ENCODE measurements around the gene PTGR3.

Gene PTGR3

DNA sequence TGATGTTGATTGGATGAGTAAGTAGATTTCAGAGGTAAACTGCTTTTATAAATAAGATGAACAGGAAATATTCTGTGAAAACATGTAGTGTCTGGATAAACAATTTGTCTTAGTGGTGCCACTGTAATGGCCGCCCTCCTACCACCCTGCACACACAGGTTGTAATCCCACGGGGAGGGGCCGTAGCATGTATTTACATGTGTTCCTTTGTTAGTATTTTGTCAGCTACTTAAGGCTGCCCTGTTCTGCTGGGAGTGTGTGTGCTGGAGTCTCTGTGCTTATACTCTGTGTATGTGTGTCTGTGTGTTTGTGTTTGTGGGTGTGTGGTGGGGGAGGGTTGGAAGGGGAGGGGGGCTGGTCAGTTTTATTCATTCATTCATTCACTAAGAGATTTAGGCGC, 6.7 kb upstream of the PTGR3 start:
- Histone ChIP-seq H3K9me3 (ENCODE audit: severe bottlenecking) (no peaks in the 10 kb centered on the region), H3K27me3 (ENCODE audit: insufficient read depth, low read depth, severe bottlenecking) (no peaks in the 10 kb centered on the region)
- TF ChIP-seq, protein P1, sequence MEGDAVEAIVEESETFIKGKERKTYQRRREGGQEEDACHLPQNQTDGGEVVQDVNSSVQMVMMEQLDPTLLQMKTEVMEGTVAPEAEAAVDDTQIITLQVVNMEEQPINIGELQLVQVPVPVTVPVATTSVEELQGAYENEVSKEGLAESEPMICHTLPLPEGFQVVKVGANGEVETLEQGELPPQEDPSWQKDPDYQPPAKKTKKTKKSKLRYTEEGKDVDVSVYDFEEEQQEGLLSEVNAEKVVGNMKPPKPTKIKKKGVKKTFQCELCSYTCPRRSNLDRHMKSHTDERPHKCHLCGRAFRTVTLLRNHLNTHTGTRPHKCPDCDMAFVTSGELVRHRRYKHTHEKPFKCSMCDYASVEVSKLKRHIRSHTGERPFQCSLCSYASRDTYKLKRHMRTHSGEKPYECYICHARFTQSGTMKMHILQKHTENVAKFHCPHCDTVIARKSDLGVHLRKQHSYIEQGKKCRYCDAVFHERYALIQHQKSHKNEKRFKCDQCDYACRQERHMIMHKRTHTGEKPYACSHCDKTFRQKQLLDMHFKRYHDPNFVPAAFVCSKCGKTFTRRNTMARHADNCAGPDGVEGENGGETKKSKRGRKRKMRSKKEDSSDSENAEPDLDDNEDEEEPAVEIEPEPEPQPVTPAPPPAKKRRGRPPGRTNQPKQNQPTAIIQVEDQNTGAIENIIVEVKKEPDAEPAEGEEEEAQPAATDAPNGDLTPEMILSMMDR (IDR thresholded peaks at IDR 0.05; ENCODE audit: low read depth, low read length): no peak

GRCh38 chr18:75214766-75215510, 6.0 kb upstream of the PTGR3 start:
- no peaks in the 10 kb centered on the region for H3K36me3 ChIP-seq
- H3K27me3 ChIP-seq (ENCODE audit: insufficient read depth, low read depth, severe bottlenecking): no peaks in the 10 kb centered on the region
- H3K4me3 ChIP-seq (ENCODE audit: low read depth, low read length): no peak overlapping the region
- TF ChIP-seq, protein P1 (IDR thresholded peaks at IDR 0.05; ENCODE audit: low read depth, low read length): no peak
- peak; percentile 44 for DNase-seq
- no peak overlapping the region for H3K27ac ChIP-seq
- H3K9me3 ChIP-seq (ENCODE audit: severe bottlenecking): no peaks in the 10 kb centered on the region

More for the DNA sequence above, 6.7 kb upstream of the PTGR3 start:
- no peak for DNase-seq
- Histone ChIP-seq H3K4me3 (ENCODE audit: low read depth, low read length) (no peak overlapping the region), H3K27ac (no peak overlapping the region), H3K36me3 (no peaks in the 10 kb centered on the region)

DNA sequence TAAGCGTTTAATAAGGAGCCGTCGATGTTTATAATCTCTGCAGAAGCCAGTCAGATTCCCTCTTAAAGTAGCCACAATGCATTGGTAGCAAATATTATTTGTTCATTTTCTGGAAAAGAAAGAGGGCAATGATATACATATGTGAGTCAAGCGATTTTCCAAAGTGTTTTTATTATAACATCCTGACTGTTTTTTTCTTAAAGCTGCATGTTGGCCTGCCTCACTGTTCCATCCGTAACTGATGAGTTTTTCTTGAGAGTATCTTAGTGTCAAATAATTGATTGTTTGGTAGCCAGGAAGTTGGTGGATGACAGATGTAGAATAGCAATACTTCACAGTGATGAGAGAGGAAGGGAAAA, 5.4 kb upstream of the PTGR3 start:
- Histone ChIP-seq H3K9me3 (ENCODE audit: severe bottlenecking) (no peaks in the 10 kb centered on the region), H3K36me3 (no peaks in the 10 kb centered on the region), H3K27ac (no peak overlapping the region), H3K27me3 (ENCODE audit: insufficient read depth, low read depth, severe bottlenecking) (no peaks in the 10 kb centered on the region), H3K4me3 (ENCODE audit: low read depth, low read length) (no peak overlapping the region)
- TF ChIP-seq, protein P1 (IDR thresholded peaks at IDR 0.05; ENCODE audit: low read depth, low read length): no peak
- no peak for DNase-seq

DNA sequence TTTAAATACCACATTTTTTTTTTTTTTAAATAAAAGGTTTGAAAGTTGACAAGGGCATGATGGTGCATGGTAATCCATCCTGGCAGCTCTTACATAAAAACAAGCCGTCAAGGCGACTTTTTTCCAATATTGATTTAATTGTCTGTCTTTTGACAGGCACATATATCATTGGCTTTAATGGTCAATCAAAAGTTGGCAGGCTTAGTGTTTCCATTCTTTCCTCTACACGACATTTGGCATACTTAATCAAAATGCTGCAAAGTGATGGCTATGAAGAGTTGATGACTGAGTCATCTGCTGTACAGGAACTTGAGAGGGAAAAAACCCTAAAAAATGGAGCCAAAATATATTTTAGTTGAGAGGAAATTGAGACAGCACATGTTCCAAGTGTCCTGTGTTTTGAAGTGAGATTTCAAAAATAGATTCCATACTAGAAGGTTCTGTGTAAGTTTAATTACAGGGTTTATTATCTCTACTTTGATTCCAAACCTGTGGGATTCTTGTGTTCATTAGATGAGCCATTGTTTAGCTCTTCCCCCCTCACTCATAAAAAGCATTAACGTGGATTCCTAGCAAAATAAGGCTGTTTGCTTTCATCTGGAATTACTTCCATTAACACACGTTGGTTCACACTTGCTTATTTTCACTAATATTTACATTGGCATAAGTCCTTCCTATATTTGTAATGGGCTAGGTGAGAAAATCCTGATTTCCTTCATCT, 4.8 kb upstream of the PTGR3 start:
- no peaks in the 10 kb centered on the region for H3K36me3 ChIP-seq
- TF ChIP-seq, protein P1 (IDR thresholded peaks at IDR 0.05; ENCODE audit: low read depth, low read length): no peak
- DNase-seq: no peak
- no peaks in the 10 kb centered on the region for H3K9me3 ChIP-seq (ENCODE audit: severe bottlenecking)
- no peak overlapping the region for H3K4me3 ChIP-seq (ENCODE audit: low read depth, low read length)
- no peaks in the 10 kb centered on the region for H3K27me3 ChIP-seq (ENCODE audit: insufficient read depth, low read depth, severe bottlenecking)
- H3K27ac ChIP-seq: no peak overlapping the region

- no peak for DNase-seq
- no peak overlapping the region for H3K27ac ChIP-seq
- H3K36me3 ChIP-seq: no peaks in the 10 kb centered on the region
- no peaks in the 10 kb centered on the region for H3K9me3 ChIP-seq (ENCODE audit: severe bottlenecking)
- peak overlapping the region; percentile 59 for H3K4me3 ChIP-seq (ENCODE audit: low read depth, low read length)
- no peaks in the 10 kb centered on the region for H3K27me3 ChIP-seq (ENCODE audit: insufficient read depth, low read depth, severe bottlenecking)
- TF ChIP-seq, protein P1 (IDR thresholded peaks at IDR 0.05; ENCODE audit: low read depth, low read length): no peak
Measured at GRCh38 chr18:75212751-75213090, 3.8 kb upstream of the PTGR3 start.
